Small intestine (tissue), 7 donors: ENCODE data around the gene PPA2. TPM values are rescaled to one million over a fixed set of nuclear protein-coding genes. Genes with fewer than 3 reads are reported as not detected.
A peak's percentile ranks its signal among the peaks of the same experiment; 100 is the strongest.

Experiments used
- DNase-seq, 2 donors: peaks; one replicate each; pipeline versions ENCODE4 v3.0.0 to v3.0.0-alpha.2; 2013
- FAIRE-seq: peaks from 2 replicates; lab custom pipeline; 2012; peaks lifted over from hg19 to GRCh38; lab: Jason Lieb, UNC
- H3K27ac ChIP-seq, 3 donors: one replicate each; pipeline ENCODE4 v1.5.1; 2013; ENCODE audit warnings: low read length in 2 of 3, mild to moderate bottlenecking in 2 of 3, control low read depth in 1 of 3, inconsistent platforms in 1 of 3, low read depth in 1 of 3, moderate library complexity in 1 of 3
- H3K27me3 ChIP-seq, 3 donors: one replicate each; pipeline ENCODE4 v1.6.1; 2013; ENCODE audit warnings: low read length in 3 of 3, inconsistent platforms in 1 of 3; ENCODE audit not compliant: control insufficient read depth in 3 of 3, insufficient read depth in 3 of 3
- H3K36me3 ChIP-seq, 3 donors: one replicate each; pipeline ENCODE4 v1.6.1; 2013; ENCODE audit warnings: low read length in 3 of 3, inconsistent platforms in 1 of 3, low read depth in 1 of 3, mild to moderate bottlenecking in 1 of 3, moderate library complexity in 1 of 3; ENCODE audit not compliant: control insufficient read depth in 3 of 3, insufficient read depth in 2 of 3
- H3K4me1 ChIP-seq, 3 donors: one replicate each; pipeline ENCODE4 v1.6.1; 2013; ENCODE audit warnings: low read length in 2 of 3, inconsistent platforms in 1 of 3, low read depth in 1 of 3, mild to moderate bottlenecking in 1 of 3, moderate library complexity in 1 of 3; ENCODE audit not compliant: control insufficient read depth in 3 of 3, insufficient read depth in 2 of 3
- H3K4me3 ChIP-seq, 3 donors: one replicate each; pipeline ENCODE4 v1.5.1; 2013; ENCODE audit warnings: low read length in 3 of 3, control low read depth in 1 of 3, inconsistent platforms in 1 of 3, low read depth in 1 of 3, mild to moderate bottlenecking in 1 of 3, moderate library complexity in 1 of 3
- H3K9me3 ChIP-seq, 2 donors: one replicate each; pipeline ENCODE4 v1.6.1; 2013; ENCODE audit warnings: low read depth in 1 of 2, low read length in 1 of 2; ENCODE audit not compliant: control insufficient read depth in 2 of 2, insufficient read depth in 1 of 2
- WGBS, 3 donors: extraction: QIAGEN DNeasy Blood & Tissue Kit; methylation state at CpG; one replicate each; pipeline ENCODE4 v1.1.7; 2013; 5-methylcytosine and 5-hydroxymethylcytosine counted together
- polyA plus RNA-seq, 4 donors: library from polyadenylated mRNA; stranded (reverse) in 3 of 4; unstranded in 1 of 4; fragments of 200-250 nt in 3 of 4; fragments of 120-200 nt in 1 of 4; gene quantifications; one replicate each; pipeline versions ENCODE4 v1.2.1 to v1.2.3, GENCODE V29; 2013
- donor health status: healthy with polysubstance abuse.
- donor health status: control.
- donor health status: control.
- donor health status: Bipolar disorder and iron deficiency.
- donor health status: healthy.

The PPA2 gene
- polyA plus RNA-seq, 4 donors, result 87.0 to 129 (median 108) TPM

GRCh38 chr4:105458001-105458400, 15.9 kb downstream of the PPA2 start:
- H3K4me3 ChIP-seq, result no peak overlapping the region
- DNase-seq, result no peak
- H3K36me3 ChIP-seq, result peaks cover 0 to 6% (median 4%) of the 10 kb centered on the region in 3 donors
- no peak for FAIRE-seq
- H3K9me3 ChIP-seq, result no peaks in the 10 kb centered on the region
- H3K27me3 ChIP-seq, result no peaks in the 10 kb centered on the region
- 79 to 94% (median 85%) methylated on average over 1 of the region's 1 CpG for WGBS, 3 donors
- no peaks in the 10 kb centered on the region for H3K4me1 ChIP-seq
- H3K27ac ChIP-seq, result no peak overlapping the region

- FAIRE-seq, result no peak
- 86 to 89% (median 89%) methylated on average over 2 of the region's 2 CpGs for WGBS, 3 donors
- Histone ChIP-seq H3K27me3 (no peaks in the 10 kb centered on the region), H3K9me3 (no peaks in the 10 kb centered on the region), H3K27ac (no peak overlapping the region), H3K4me3 (no peak overlapping the region), H3K36me3 (peaks cover 0 to 3% (median under 1%) of the 10 kb centered on the region in 3 donors), H3K4me1 (no peaks in the 10 kb centered on the region)
- no peak for DNase-seq
These were observed 17.9 kb downstream of the PPA2 start for GRCh38 chr4:105455998-105456397.

- 81 to 93% (median 85%) methylated on average over 4 of the region's 4 CpGs for WGBS, 3 donors
- no peak overlapping the region for H3K4me3 ChIP-seq
- H3K27ac ChIP-seq, result no peak overlapping the region
- DNase-seq, result no peak
- H3K4me1 ChIP-seq, result no peaks in the 10 kb centered on the region
- no peak for FAIRE-seq
- peaks cover 0 to 3% (median 0%) of the 10 kb centered on the region in 3 donors for H3K36me3 ChIP-seq
- no peaks in the 10 kb centered on the region for H3K27me3 ChIP-seq
- no peaks in the 10 kb centered on the region for H3K9me3 ChIP-seq
These were observed 18.7 kb downstream of the PPA2 start for GRCh38 chr4:105455182-105455581.

- Histone ChIP-seq H3K27me3 (no peaks in the 10 kb centered on the region), H3K36me3 (peaks cover 0 to 3% (median 0%) of the 10 kb centered on the region in 3 donors), H3K4me1 (no peaks in the 10 kb centered on the region), H3K4me3 (no peak overlapping the region), H3K27ac (no peak overlapping the region), H3K9me3 (no peaks in the 10 kb centered on the region)
- 77 to 80% (median 78%) methylated on average over 4 of the region's 4 CpGs for WGBS, 3 donors
- DNase-seq (no peak), FAIRE-seq (no peak)
These were observed 20.2 kb downstream of the PPA2 start for GRCh38 chr4:105453550-105454205.

- Histone ChIP-seq H3K27ac (no peak overlapping the region), H3K27me3 (no peaks in the 10 kb centered on the region), H3K4me3 (no peak overlapping the region), H3K36me3 (peaks cover 0 to 4% (median 3%) of the 10 kb centered on the region in 3 donors), H3K9me3 (no peaks in the 10 kb centered on the region), H3K4me1 (no peaks in the 10 kb centered on the region)
- FAIRE-seq, result no peak
- 17 to 60% (median 36%) methylated on average over 2 of the region's 2 CpGs for WGBS, 3 donors
- DNase-seq, result no peak
These were observed 22.5 kb downstream of the PPA2 start for GRCh38 chr4:105451346-105451745.

GRCh38 chr4:105440890-105441289, 33.0 kb downstream of the PPA2 start:
- Histone ChIP-seq H3K4me3 (no peak overlapping the region), H3K36me3 (peaks cover 0 to 4% (median 0%) of the 10 kb centered on the region in 3 donors), H3K9me3 (no peaks in the 10 kb centered on the region), H3K4me1 (peaks cover 0 to 3% (median 0%) of the 10 kb centered on the region in 3 donors), H3K27ac (no peak overlapping the region), H3K27me3 (no peaks in the 10 kb centered on the region)
- no peak for FAIRE-seq
- DNase-seq, result no peak

GRCh38 chr4:105437637-105438036, 36.2 kb downstream of the PPA2 start:
- FAIRE-seq (no peak), DNase-seq (peak; percentile 51 to 53)
- peaks cover 0 to 3% of the 10 kb centered on the region in 2 donors for H3K9me3 ChIP-seq

GRCh38 chr4:105436414-105436813, 37.4 kb downstream of the PPA2 start:
- FAIRE-seq (no peak), DNase-seq (no peak)
- peaks cover 0 to 3% (median 0%) of the 10 kb centered on the region in 3 donors for H3K4me1 ChIP-seq
- H3K27ac ChIP-seq, result no peak overlapping the region
- H3K36me3 ChIP-seq, result peaks cover 0 to 13% (median 7%) of the 10 kb centered on the region in 3 donors
- H3K4me3 ChIP-seq, result no peak overlapping the region
- H3K9me3 ChIP-seq, result peaks cover 0 to 3% of the 10 kb centered on the region in 2 donors
- H3K27me3 ChIP-seq, result no peaks in the 10 kb centered on the region

More at GRCh38 chr4:105437637-105438036, 36.2 kb downstream of the PPA2 start:
- Histone ChIP-seq H3K4me1 (peaks cover 0 to 3% (median 0%) of the 10 kb centered on the region in 3 donors), H3K4me3 (no peak overlapping the region), H3K36me3 (peaks cover 0 to 10% (median 5%) of the 10 kb centered on the region in 3 donors), H3K27ac (no peak overlapping the region), H3K27me3 (no peaks in the 10 kb centered on the region)
- WGBS, 3 donors, result 24 to 66% (median 34%) methylated on average over 6 of the region's 6 CpGs
